Uterus (tissue), 4 donors: ENCODE data around the gene GNG7. TPM values are rescaled to one million over a fixed set of nuclear protein-coding genes. Genes with fewer than 3 reads are reported as not detected.
"Not testable (repeated sequence)": the region's sequence is repeated elsewhere in the genome, so short reads cannot be mapped to it uniquely, and the experiment has no call there.

Source experiments
- DNase-seq, 2 donors: peaks; one replicate each; pipeline ENCODE4 v3.0.0-alpha.2; 2019 to 2020
- H3K27ac ChIP-seq, 2 donors: fragments of 200-600 bp; sonication (generic); 1 replicate in 1 of 2; 2 replicates in 1 of 2; pipeline ENCODE4 v1.5.1; 2016 to 2018
- H3K27me3 ChIP-seq, 2 donors: fragments of 200-600 bp; sonication (generic); one replicate each; pipeline ENCODE4 v1.5.1; 2018 to 2019; ENCODE audit warnings: control low read depth in 1 of 2
- H3K36me3 ChIP-seq, 2 donors: fragments of 200-600 bp; sonication (generic); one replicate each; pipeline ENCODE4 v1.5.1; 2019; ENCODE audit warnings: control low read depth in 1 of 2
- H3K4me1 ChIP-seq, 2 donors: fragments of 200-600 bp; sonication (generic); one replicate each; pipeline ENCODE4 v1.5.1; 2018 to 2019; ENCODE audit warnings: control low read depth in 1 of 2
- H3K4me3 ChIP-seq, 2 donors: fragments of 200-600 bp; sonication (generic); 1 replicate in 1 of 2; 2 replicates in 1 of 2; pipeline ENCODE4 v1.5.1; 2018 to 2019; ENCODE audit warnings: mild to moderate bottlenecking in 1 of 2
- H3K9me3 ChIP-seq, 2 donors: fragments of 200-600 bp; sonication (generic); one replicate each; pipeline ENCODE4 v1.5.1; 2019; ENCODE audit warnings: control low read depth in 1 of 2
- CTCF ChIP-seq, 4 experiments: fragments of 200-600 bp in 2 of 4; fragments of 450-650 bp in 2 of 4; sonication (generic) in 2 of 4; IDR thresholded peaks; one replicate each; pipeline ENCODE4 v1.5.1; 2016 to 2019; ENCODE audit warnings: antibody characterized with exemption in 4 of 4, mild to moderate bottlenecking in 2 of 4, moderate library complexity in 1 of 4
- POLR2A ChIP-seq, 2 donors: fragments of 450-650 bp; IDR thresholded peaks; one replicate each; pipeline ENCODE4 v1.6.1; 2016; ENCODE audit warnings: antibody characterized with exemption in 2 of 2, mild to moderate bottlenecking in 1 of 2, moderate library complexity in 1 of 2
- intact Hi-C: fragments of 100-400 bp; cut with DNase I; formaldehyde crosslinking; loops from one replicate; pipeline ENCODE4 v1.15.1; 2023; ENCODE audit warnings: low total_unique reads
- total RNA-seq, 4 donors: library from RNA; depleted of rRNA in 3 of 4; stranded (reverse); fragments of >200 nt in 3 of 4; gene quantifications; one replicate each; pipeline versions ENCODE4 v1.1.0 to v1.2.4, GENCODE V29; 2014 to 2023
- donor health status: DM: yes; HTN: yes; CAD: no.

The GNG7 gene
- total RNA-seq, 4 donors from 2014 or later: 0.88 to 11.1 (median 3.2) TPM

GRCh38 chr19:2542341-2543069, 160.0 kb downstream of the GNG7 start:
- Histone ChIP-seq H3K27me3 (no peaks in the 10 kb centered on the region), H3K9me3 (no peaks in the 10 kb centered on the region), H3K4me1 (peaks cover 0 to 19% of the 10 kb centered on the region in 2 donors), H3K27ac (peak overlapping the region; percentile 80 to 91), H3K36me3 (no peaks in the 10 kb centered on the region), H3K4me3 (no peak overlapping the region)
- TF ChIP-seq POLR2A (IDR thresholded peaks at IDR 0.05) (no peak), CTCF (IDR thresholded peaks at IDR 0.05) (no peak)
- no peak for DNase-seq
- intact Hi-C loops: loop anchor here (5.0 kb wide), 1 partner anchor 65 kb away; the partner anchor contains the start of gene GADD45B

- Histone ChIP-seq H3K36me3 (no peaks in the 10 kb centered on the region), H3K27me3 (no peaks in the 10 kb centered on the region), H3K9me3 (no peaks in the 10 kb centered on the region), H3K4me3 (peak overlapping the region; percentile 4 to 19), H3K27ac (peak overlapping the region; percentile 71 to 91), H3K4me1 (peaks cover 0 to 19% of the 10 kb centered on the region in 2 donors)
- peak; percentile 86 to 87 for DNase-seq
- intact Hi-C loops: loop anchor here (5.0 kb wide), 1 partner anchor 64 kb away; the partner anchor contains the start of gene GADD45B
- TF ChIP-seq CTCF (IDR thresholded peaks at IDR 0.05) (peak in 3 of 4 experiments; percentile 32 to 45 (median 36)), POLR2A (IDR thresholded peaks at IDR 0.05) (peak in 1 of 2 donors; percentile 27)
Observed at GRCh38 chr19:2540646-2541454, 161.6 kb downstream of the GNG7 start.

GRCh38 chr19:2540251-2540645, 162.2 kb downstream of the GNG7 start:
- H3K4me1 ChIP-seq: peaks cover 0 to 19% of the 10 kb centered on the region in 2 donors

GRCh38 chr19:2538096-2538757, 164.3 kb downstream of the GNG7 start:
- intact Hi-C loops: no loop called here
- DNase-seq: no peak

More at GRCh38 chr19:2540251-2540645, 162.2 kb downstream of the GNG7 start:
- intact Hi-C loops: loop anchor here (5.0 kb wide), 1 partner anchor 63 kb away; the partner anchor contains the start of gene GADD45B
- TF ChIP-seq CTCF (IDR thresholded peaks at IDR 0.05) (no peak), POLR2A (IDR thresholded peaks at IDR 0.05) (no peak)
- Histone ChIP-seq H3K27me3 (no peaks in the 10 kb centered on the region), H3K9me3 (no peaks in the 10 kb centered on the region), H3K4me3 (no peak overlapping the region), H3K27ac (peak overlapping the region; percentile 71 to 91), H3K36me3 (no peaks in the 10 kb centered on the region)
- DNase-seq: no peak

GRCh38 chr19:2537584-2537983, 164.9 kb downstream of the GNG7 start:
- H3K9me3 ChIP-seq, H3K27ac ChIP-seq, H3K36me3 ChIP-seq, DNase-seq, H3K27me3 ChIP-seq, H3K4me3 ChIP-seq, intact Hi-C loops: not testable (repeated sequence)
- peaks cover 0 to 12% of the 10 kb centered on the region in 2 donors for H3K4me1 ChIP-seq

More at GRCh38 chr19:2538096-2538757, 164.3 kb downstream of the GNG7 start:
- H3K27me3 ChIP-seq: no peaks in the 10 kb centered on the region
- H3K27ac ChIP-seq: no peak overlapping the region
- H3K36me3 ChIP-seq: no peaks in the 10 kb centered on the region
- H3K9me3 ChIP-seq: no peaks in the 10 kb centered on the region
- H3K4me3 ChIP-seq: no peak overlapping the region
- peaks cover 0 to 12% of the 10 kb centered on the region in 2 donors for H3K4me1 ChIP-seq
- no peak for TF ChIP-seq CTCF (IDR thresholded peaks at IDR 0.05)
- TF ChIP-seq POLR2A (IDR thresholded peaks at IDR 0.05): no peak
